Stomach (tissue), 4 donors: ENCODE results near the gene DHRSX.

ENCODE experiments used
- POLR2A ChIP-seq, 4 donors: fragments of 450-650 bp; IDR thresholded peaks; one replicate each; pipeline ENCODE4 v1.6.1; 2016; ENCODE audit warnings: antibody characterized with exemption in 4 of 4, control low read depth in 2 of 4, mild to moderate bottlenecking in 1 of 4, moderate library complexity in 1 of 4
- TF ChIP-seq, protein P1 (sequence below), 7 experiments: fragments of 450-650 bp in 4 of 7; fragments of 200-600 bp in 3 of 7; sonication (generic) in 3 of 7; IDR thresholded peaks; one replicate each; pipeline ENCODE4 v1.5.1; 2016 to 2019; ENCODE audit warnings: antibody characterized with exemption in 7 of 7, control low read depth in 2 of 7, mild to moderate bottlenecking in 1 of 7

DNA sequence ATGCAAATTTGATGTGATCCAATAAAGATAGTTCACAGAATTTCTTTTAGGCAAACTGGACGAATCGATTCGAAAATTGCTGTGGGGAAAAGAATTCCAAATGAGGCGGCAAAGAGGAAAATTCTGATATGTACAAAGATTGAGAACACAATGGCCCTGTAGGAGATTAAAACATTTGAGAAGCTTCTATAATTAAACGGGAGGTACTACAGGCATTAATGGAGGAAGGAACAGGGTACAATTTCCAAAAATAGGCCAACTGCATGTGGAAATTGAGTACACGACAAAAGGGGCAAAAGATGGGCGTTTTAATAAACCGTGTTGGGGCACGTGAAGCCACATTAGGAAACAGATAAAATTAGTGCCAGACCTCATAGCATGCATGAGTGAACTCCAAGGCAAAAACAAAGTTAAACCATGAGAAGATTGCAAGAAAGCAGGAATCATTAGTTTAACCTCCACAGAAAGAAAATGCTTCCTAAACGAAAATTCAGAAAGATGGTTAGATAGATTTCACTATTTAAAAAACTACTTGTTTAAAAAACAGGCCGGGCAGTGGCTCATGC lies 68.4 kb downstream of the DHRSX start:
- TF ChIP-seq, protein P1, sequence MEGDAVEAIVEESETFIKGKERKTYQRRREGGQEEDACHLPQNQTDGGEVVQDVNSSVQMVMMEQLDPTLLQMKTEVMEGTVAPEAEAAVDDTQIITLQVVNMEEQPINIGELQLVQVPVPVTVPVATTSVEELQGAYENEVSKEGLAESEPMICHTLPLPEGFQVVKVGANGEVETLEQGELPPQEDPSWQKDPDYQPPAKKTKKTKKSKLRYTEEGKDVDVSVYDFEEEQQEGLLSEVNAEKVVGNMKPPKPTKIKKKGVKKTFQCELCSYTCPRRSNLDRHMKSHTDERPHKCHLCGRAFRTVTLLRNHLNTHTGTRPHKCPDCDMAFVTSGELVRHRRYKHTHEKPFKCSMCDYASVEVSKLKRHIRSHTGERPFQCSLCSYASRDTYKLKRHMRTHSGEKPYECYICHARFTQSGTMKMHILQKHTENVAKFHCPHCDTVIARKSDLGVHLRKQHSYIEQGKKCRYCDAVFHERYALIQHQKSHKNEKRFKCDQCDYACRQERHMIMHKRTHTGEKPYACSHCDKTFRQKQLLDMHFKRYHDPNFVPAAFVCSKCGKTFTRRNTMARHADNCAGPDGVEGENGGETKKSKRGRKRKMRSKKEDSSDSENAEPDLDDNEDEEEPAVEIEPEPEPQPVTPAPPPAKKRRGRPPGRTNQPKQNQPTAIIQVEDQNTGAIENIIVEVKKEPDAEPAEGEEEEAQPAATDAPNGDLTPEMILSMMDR (IDR thresholded peaks at IDR 0.05) = no peak
- TF ChIP-seq POLR2A (IDR thresholded peaks at IDR 0.05) = no peak
